ENCODE results near the gene TENM4.

TENM4 gene

GRCh38 chr11:79439886-79440570, 802 bp downstream of the TENM4 start:
- Mint-ChIP-seq H3K4me3 (no peak overlapping the region), H3K27ac (ENCODE audit: low read depth) (no peak overlapping the region), H3K9me3 (peaks cover 6% of the 10 kb centered on the region), H3K36me3 (ENCODE audit: insufficient read depth) (no peaks in the 10 kb centered on the region), H3K27me3 (peaks cover 71% of the 10 kb centered on the region), H3K4me1 (peaks cover 7% of the 10 kb centered on the region)
- DNase-seq (ENCODE audit: low spot score in 2 of 2) (no peak), ATAC-seq (replicated peaks; ENCODE audit: extremely low read depth, poor library complexity, severe bottlenecking) (no peak)

GRCh38 chr11:79439410-79439885, 1.4 kb downstream of the TENM4 start:
- no peak for DNase-seq (ENCODE audit: low spot score in 2 of 2)
- Mint-ChIP-seq H3K27me3 (peaks cover 77% of the 10 kb centered on the region), H3K36me3 (ENCODE audit: insufficient read depth) (no peaks in the 10 kb centered on the region), H3K9me3 (peaks cover 6% of the 10 kb centered on the region), H3K4me3 (no peak overlapping the region), H3K4me1 (peaks cover 7% of the 10 kb centered on the region), H3K27ac (ENCODE audit: low read depth) (no peak overlapping the region)
- ATAC-seq (replicated peaks; ENCODE audit: extremely low read depth, poor library complexity, severe bottlenecking): no peak

GRCh38 chr11:79438631-79439409, 2.0 kb downstream of the TENM4 start:
- Mint-ChIP-seq H3K36me3 (ENCODE audit: insufficient read depth) (no peaks in the 10 kb centered on the region), H3K27ac (ENCODE audit: low read depth) (no peak overlapping the region), H3K9me3 (peaks cover 6% of the 10 kb centered on the region), H3K27me3 (peaks cover 79% of the 10 kb centered on the region), H3K4me3 (no peak overlapping the region), H3K4me1 (peaks cover 7% of the 10 kb centered on the region)
- DNase-seq (ENCODE audit: low spot score in 2 of 2) (no peak), ATAC-seq (replicated peaks; ENCODE audit: extremely low read depth, poor library complexity, severe bottlenecking) (no peak)

- no peak overlapping the region for H3K4me3 Mint-ChIP-seq
- H3K27me3 Mint-ChIP-seq: peaks cover 72% of the 10 kb centered on the region
- DNase-seq (ENCODE audit: low spot score in 2 of 2) (no peak), ATAC-seq (replicated peaks; ENCODE audit: extremely low read depth, poor library complexity, severe bottlenecking) (no peak)
- H3K4me1 Mint-ChIP-seq: peaks cover 7% of the 10 kb centered on the region
- H3K27ac Mint-ChIP-seq (ENCODE audit: low read depth): no peak overlapping the region
- no peaks in the 10 kb centered on the region for H3K36me3 Mint-ChIP-seq (ENCODE audit: insufficient read depth)
- H3K9me3 Mint-ChIP-seq: no peaks in the 10 kb centered on the region
Observed at GRCh38 chr11:79437981-79438630, 2.7 kb downstream of the TENM4 start.

GRCh38 chr11:79437278-79437980, 3.4 kb downstream of the TENM4 start:
- no peak for ATAC-seq (replicated peaks; ENCODE audit: extremely low read depth, poor library complexity, severe bottlenecking)
- no peaks in the 10 kb centered on the region for H3K9me3 Mint-ChIP-seq
- DNase-seq (ENCODE audit: low spot score in 2 of 2): no peak
- peaks cover 7% of the 10 kb centered on the region for H3K4me1 Mint-ChIP-seq
- no peak overlapping the region for H3K27ac Mint-ChIP-seq (ENCODE audit: low read depth)
- peaks cover 65% of the 10 kb centered on the region for H3K27me3 Mint-ChIP-seq
- H3K4me3 Mint-ChIP-seq: no peak overlapping the region
- H3K36me3 Mint-ChIP-seq (ENCODE audit: insufficient read depth): no peaks in the 10 kb centered on the region

- DNase-seq (ENCODE audit: low spot score in 2 of 2): no peak
- H3K4me1 Mint-ChIP-seq: peaks cover 7% of the 10 kb centered on the region
- H3K36me3 Mint-ChIP-seq (ENCODE audit: insufficient read depth): no peaks in the 10 kb centered on the region
- no peak overlapping the region for H3K4me3 Mint-ChIP-seq
- ATAC-seq (replicated peaks; ENCODE audit: extremely low read depth, poor library complexity, severe bottlenecking): no peak
- peaks cover 60% of the 10 kb centered on the region for H3K27me3 Mint-ChIP-seq
- H3K27ac Mint-ChIP-seq (ENCODE audit: low read depth): no peak overlapping the region
- no peaks in the 10 kb centered on the region for H3K9me3 Mint-ChIP-seq
Observed at GRCh38 chr11:79436919-79437277, 3.9 kb downstream of the TENM4 start.

- peaks cover 46% of the 10 kb centered on the region for H3K27me3 Mint-ChIP-seq
- ATAC-seq (replicated peaks; ENCODE audit: extremely low read depth, poor library complexity, severe bottlenecking) (no peak), DNase-seq (ENCODE audit: low spot score in 2 of 2) (no peak)
- H3K36me3 Mint-ChIP-seq (ENCODE audit: insufficient read depth): peaks cover 1% of the 10 kb centered on the region
- no peak overlapping the region for H3K4me3 Mint-ChIP-seq
- no peaks in the 10 kb centered on the region for H3K9me3 Mint-ChIP-seq
- H3K27ac Mint-ChIP-seq (ENCODE audit: low read depth): no peak overlapping the region
- H3K4me1 Mint-ChIP-seq: no peaks in the 10 kb centered on the region
Observed at GRCh38 chr11:79434283-79434682, 6.5 kb downstream of the TENM4 start.

- Mint-ChIP-seq H3K36me3 (ENCODE audit: insufficient read depth) (peaks cover 1% of the 10 kb centered on the region), H3K4me3 (no peak overlapping the region), H3K9me3 (no peaks in the 10 kb centered on the region), H3K4me1 (no peaks in the 10 kb centered on the region), H3K27ac (ENCODE audit: low read depth) (no peak overlapping the region), H3K27me3 (peaks cover 32% of the 10 kb centered on the region)
- ATAC-seq (replicated peaks; ENCODE audit: extremely low read depth, poor library complexity, severe bottlenecking): no peak
- no peak for DNase-seq (ENCODE audit: low spot score in 2 of 2)
Observed at GRCh38 chr11:79432138-79432537, 8.7 kb downstream of the TENM4 start.

GRCh38 chr11:79431535-79431934, 9.3 kb downstream of the TENM4 start:
- DNase-seq (ENCODE audit: low spot score in 2 of 2) (no peak), ATAC-seq (replicated peaks; ENCODE audit: extremely low read depth, poor library complexity, severe bottlenecking) (no peak)
- H3K4me1 Mint-ChIP-seq: no peaks in the 10 kb centered on the region
- no peak overlapping the region for H3K4me3 Mint-ChIP-seq
- H3K9me3 Mint-ChIP-seq: peaks cover 2% of the 10 kb centered on the region
- peaks cover 25% of the 10 kb centered on the region for H3K27me3 Mint-ChIP-seq
- H3K27ac Mint-ChIP-seq (ENCODE audit: low read depth): no peak overlapping the region
- peaks cover 1% of the 10 kb centered on the region for H3K36me3 Mint-ChIP-seq (ENCODE audit: insufficient read depth)

- Mint-ChIP-seq H3K9me3 (peaks cover 7% of the 10 kb centered on the region), H3K4me3 (no peak overlapping the region), H3K4me1 (no peaks in the 10 kb centered on the region), H3K27me3 (peaks cover 13% of the 10 kb centered on the region), H3K36me3 (ENCODE audit: insufficient read depth) (peaks cover 1% of the 10 kb centered on the region), H3K27ac (ENCODE audit: low read depth) (no peak overlapping the region)
- no peak for ATAC-seq (replicated peaks; ENCODE audit: extremely low read depth, poor library complexity, severe bottlenecking)
- no peak for DNase-seq (ENCODE audit: low spot score in 2 of 2)
Observed at GRCh38 chr11:79430280-79430679, 10.6 kb downstream of the TENM4 start.

GRCh38 chr11:79428406-79428805, 12.4 kb downstream of the TENM4 start:
- ATAC-seq (replicated peaks; ENCODE audit: extremely low read depth, poor library complexity, severe bottlenecking): no peak
- no peak overlapping the region for H3K27ac Mint-ChIP-seq (ENCODE audit: low read depth)
- no peak for DNase-seq (ENCODE audit: low spot score in 2 of 2)

GRCh38 chr11:79427611-79428327, 13.1 kb downstream of the TENM4 start:
- DNase-seq (ENCODE audit: low spot score in 2 of 2): no peak
- H3K4me3 Mint-ChIP-seq: no peak overlapping the region

More at GRCh38 chr11:79428406-79428805, 12.4 kb downstream of the TENM4 start:
- H3K4me3 Mint-ChIP-seq: no peak overlapping the region
- H3K27me3 Mint-ChIP-seq: no peaks in the 10 kb centered on the region
- H3K4me1 Mint-ChIP-seq: no peaks in the 10 kb centered on the region
- H3K9me3 Mint-ChIP-seq: peaks cover 7% of the 10 kb centered on the region
- H3K36me3 Mint-ChIP-seq (ENCODE audit: insufficient read depth): peaks cover 1% of the 10 kb centered on the region

More at GRCh38 chr11:79427611-79428327, 13.1 kb downstream of the TENM4 start:
- Mint-ChIP-seq H3K36me3 (ENCODE audit: insufficient read depth) (peaks cover 1% of the 10 kb centered on the region), H3K4me1 (no peaks in the 10 kb centered on the region), H3K27ac (ENCODE audit: low read depth) (no peak overlapping the region), H3K27me3 (no peaks in the 10 kb centered on the region), H3K9me3 (peaks cover 7% of the 10 kb centered on the region)
- no peak for ATAC-seq (replicated peaks; ENCODE audit: extremely low read depth, poor library complexity, severe bottlenecking)

Measured in central memory CD8-positive, alpha-beta T cell (primary cell).